ENCODE results near the gene STKLD1.
"Not testable (repeated sequence)": the region's sequence is repeated elsewhere in the genome, so short reads cannot be mapped to it uniquely, and the experiment has no call there.

STKLD1 gene

DNA sequence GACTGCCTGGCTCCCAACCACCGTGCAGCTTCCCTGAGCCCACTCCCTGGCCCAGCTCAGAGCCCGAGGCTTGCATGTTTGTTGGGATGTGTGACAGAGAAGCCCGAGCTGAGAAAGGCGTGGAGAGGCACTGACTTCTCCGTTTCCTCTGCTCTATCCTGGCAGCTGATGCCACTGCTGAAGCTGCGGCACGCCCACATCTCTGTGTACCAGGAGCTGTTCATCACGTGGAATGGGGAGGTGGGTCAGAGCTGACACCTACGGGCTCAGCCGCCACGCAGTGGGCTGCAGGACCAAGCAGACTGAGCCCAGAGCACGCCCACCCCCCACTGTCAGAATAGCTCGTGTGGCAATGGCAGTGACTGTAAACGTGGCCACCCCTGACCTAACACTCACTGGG is 9.3 kb downstream of the STKLD1 start:
- DNase-seq (ENCODE audit: low read depth in 2 of 2), result no peak

DNA sequence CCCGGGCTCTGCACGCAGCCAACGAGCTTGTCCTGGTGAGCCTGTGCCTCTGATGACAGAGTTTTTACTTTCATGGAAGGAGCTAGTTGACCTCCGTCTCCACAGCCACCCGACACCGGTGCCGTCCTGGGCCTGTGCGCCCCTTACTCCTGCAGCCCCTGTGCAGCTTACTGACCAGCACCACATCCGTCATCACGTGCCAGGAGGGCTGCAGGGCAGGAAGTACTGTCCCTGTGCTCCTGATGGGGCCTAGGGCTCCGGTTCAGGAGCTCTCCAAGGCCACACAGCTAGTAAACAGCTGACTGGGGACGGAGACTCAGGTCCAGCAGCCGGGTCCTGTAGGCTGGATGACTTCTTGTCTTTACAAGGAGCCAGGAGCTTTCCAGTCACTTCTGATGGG is 10.2 kb downstream of the STKLD1 start:
- DNase-seq (ENCODE audit: low read depth in 2 of 2), result no peak

DNA sequence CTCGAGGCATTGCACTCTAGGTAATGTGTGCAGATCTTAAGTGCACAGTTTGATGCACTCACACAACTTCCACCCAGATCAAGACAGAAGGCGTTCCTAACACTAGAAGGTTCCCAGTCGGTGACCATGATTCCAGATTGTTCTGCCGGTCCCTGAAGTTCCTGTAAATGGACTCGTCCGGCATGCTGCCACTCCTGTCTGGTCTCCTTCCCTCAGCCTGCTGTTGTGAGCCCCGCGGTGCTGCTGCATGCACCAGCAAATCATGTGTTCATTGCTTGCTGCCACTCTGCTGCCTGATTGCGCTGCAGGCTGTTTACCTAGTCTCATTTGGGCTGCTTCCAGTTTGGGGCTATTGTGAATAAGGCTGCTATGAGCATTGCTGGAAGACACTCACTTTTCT is 11.5 kb downstream of the STKLD1 start:
- DNase-seq (ENCODE audit: low read depth in 2 of 2), result no peak

DNA sequence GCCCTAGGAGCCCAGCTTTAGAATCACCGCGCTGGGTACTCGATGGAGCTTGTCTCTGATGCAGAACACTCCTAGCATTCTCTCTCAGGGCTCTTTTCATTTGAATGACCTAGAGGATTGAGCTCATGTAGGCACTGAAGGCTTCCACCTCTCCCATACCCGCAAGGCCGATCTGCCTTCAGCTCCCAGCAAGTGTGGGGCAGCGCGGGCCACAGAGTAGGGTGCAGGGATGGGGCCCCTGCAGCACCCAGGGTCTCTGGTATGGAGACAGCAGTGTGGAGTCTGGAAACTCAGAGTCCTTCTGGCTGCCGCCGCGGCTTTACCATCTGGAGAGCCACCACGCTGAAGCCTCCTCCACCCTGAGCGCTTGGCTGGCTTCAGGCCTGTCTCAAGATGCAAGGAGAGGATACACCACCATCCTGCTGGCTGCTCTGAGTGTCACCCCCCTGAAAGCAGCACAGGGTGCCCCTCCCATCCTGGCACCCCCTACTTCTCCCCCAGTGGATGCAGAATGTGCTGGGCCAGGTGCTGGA is 12.9 kb downstream of the STKLD1 start:
- DNase-seq (ENCODE audit: low read depth in 2 of 2), result no peak

DNA sequence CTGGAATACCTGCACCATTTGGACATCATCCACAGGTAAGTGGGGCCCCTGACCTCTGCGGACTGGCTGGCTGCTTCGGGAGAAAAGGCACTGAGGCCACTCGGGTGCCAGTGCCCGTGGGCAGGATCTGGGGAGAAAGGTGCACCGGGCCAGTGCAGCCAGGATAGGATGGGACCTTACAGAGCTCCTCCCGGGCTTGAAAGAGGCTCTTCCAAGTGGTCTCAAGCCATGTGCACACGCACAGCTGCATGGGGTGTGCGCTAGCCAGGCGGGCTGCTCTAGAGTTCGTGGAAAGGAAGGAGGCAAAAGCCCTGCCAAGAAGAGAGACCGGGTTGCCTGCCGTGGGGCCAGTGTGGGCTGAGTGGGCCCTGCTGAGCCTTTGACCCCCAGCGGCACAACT is 13.4 kb downstream of the STKLD1 start:
- DNase-seq (ENCODE audit: low read depth in 2 of 2), result no peak

DNA sequence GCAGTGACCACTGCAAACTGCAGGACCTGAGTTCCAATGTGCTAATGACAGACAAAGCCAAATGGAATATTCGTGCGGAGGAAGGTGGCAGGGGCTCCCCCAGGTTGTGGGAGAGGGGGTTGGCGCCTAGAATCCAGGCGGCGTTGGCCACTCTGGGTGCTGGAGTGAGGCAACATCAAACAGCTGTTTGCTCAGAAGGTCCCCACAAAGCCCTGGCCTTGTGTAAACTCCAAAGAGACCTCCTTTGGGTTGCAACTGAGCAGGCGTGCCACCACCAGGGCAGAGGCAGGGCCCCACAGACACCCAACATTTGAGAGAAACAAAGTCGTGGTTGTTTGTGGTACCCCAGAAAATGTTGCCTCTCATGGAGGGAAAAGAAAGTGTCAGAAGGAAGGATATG is 14.5 kb downstream of the STKLD1 start:
- DNase-seq (ENCODE audit: low read depth in 2 of 2), result no peak

DNA sequence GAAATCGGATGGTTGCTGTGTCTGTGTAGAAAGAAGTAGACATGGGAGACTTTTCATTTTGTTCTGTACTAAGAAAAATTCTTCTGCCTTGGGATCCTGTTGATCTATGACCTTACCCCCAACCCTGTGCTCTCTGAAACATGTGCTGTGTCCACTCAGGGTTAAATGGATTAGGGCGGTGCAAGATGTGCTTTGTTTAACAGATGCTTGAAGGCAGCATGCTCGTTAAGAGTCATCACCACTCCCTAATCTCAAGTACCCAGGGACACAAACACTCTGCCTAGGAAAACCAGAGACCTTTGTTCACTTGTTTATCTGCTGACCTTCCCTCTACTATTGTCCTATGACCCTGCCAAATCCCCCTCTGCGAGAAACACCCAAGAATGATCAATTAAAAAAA is 15.3 kb downstream of the STKLD1 start:
- DNase-seq (ENCODE audit: low read depth in 2 of 2), result not testable (repeated sequence)

DNA sequence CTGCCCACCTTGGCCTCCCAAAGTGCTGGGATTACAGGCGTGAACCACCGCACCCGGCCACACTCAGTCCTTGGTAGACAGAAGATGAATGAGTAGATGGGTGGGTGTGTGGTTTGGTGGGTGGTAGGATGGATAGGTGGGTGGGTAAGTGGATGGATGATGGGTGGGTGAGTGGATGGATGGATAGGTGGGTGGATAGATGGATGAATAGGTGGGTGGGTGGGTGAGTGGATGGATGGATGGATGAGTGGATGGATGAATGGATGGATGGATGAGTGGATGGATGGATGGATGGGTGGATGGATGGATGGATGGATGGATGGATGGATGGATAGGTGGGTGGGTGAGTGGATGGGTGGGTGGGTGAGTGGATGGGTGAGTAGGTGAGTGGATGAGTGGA is 16.1 kb downstream of the STKLD1 start:
- DNase-seq (ENCODE audit: low read depth in 2 of 2), result not testable (repeated sequence)

DNA sequence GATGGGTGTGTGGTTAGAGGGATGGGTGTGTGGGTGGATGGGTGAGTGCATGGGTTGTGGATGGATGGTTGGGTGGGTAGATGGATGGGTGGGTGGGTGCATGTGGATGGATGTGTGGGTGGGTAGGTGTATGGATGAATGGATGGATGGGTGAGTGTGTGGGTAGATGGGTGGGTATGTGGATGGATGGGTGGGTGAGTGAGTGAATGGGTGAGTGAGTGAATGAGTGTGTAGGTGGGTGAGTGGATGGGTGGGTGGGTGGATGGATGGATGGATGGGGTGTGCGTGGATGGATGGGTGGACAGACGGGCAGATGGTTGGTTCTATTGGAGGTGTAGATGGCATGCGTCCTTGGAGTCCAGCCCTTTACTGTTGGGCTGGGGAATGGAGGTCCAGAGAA is 17.2 kb downstream of the STKLD1 start:
- DNase-seq (ENCODE audit: low read depth in 2 of 2), result no peak

DNA sequence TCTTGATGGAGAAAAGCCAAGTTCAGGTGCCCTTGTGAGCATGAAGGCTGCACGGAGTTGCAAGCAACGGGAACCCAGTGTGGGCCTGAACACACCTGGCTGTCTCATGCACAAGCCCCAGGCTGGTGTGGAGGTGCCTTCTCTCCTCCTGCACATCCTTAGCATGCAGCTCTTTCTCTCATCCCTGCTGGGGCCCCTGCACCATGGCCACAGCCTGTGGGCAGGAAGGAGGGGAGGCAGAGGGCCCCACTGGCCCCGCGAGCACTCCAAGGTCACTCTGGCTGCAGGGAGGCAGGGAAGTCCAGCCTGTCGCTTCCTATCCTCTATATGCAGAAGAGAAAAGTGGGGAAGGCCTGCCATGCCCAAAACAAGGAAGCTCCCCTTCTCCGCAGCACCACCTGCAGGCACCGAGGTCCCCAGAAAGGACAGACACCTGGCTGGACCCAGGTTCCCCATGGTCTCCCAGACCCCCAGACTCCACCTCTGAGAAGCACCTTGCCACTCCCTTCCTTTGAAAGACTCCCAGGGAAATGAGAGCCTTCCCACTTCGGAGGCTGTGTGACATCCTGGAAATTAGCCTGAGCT is 18.6 kb downstream of the STKLD1 start:
- DNase-seq (ENCODE audit: low read depth in 2 of 2), result no peak

DNA sequence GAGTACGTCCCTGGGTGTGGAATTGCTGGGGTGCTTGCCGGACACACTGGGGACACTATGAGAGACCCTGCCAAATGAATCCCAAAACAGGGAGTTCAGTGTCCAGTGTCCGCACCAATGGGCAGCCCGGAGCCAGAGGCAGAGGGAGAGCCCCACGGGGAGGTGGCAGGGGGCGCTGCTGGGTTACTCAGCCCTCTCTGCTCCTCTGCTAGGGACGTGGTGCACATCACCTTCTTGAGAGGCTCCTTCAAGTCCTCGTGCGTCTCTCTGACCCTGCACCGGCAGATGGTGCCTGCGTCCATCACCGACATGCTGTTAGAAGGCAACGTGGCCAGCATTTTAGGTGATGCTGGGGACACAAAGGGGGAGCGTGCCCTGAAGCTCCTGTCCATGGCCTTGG is 20.8 kb downstream of the STKLD1 start:
- no peak for DNase-seq (ENCODE audit: low read depth in 2 of 2)

DNA sequence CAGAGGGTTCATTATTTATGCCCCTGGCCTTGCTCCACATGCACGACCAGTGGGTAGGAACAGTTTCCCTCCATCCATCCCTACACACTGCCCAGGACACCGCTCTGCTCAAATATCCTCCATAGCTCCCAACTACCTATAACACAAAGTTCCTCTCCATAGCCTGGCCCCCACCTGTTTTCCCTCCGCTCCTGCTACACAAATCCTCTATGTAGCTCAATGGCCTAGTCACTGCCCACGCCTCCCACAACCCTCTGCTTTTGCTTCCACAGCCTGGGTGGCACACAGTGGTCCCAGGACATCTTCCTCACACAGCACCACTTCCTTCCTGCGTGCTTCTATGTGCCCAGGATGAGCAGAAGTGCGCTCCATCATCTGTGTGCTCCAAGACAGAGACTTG is 21.2 kb downstream of the STKLD1 start:
- DNase-seq (ENCODE audit: low read depth in 2 of 2), result no peak

DNA sequence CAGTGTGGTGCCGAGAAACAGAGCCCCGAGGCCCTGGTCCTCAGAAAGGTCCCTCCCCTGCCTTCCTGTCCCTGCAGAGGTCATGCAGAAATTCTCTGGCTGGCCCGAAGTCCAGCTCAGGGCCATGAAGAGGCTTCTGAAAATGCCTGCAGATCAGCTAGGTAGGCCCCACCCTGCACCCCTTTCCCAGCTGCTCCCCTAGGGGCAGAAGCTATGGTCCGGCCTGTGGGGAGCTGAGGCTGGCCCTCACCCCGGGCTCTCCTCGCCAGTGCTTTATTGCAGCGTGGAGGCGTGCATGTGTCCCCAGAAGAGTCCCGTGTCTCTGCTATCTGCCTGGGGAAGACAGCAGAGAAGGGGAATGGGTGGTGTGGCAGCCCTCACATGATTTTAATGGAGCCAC is 21.7 kb downstream of the STKLD1 start:
- no peak for DNase-seq (ENCODE audit: low read depth in 2 of 2)

DNA sequence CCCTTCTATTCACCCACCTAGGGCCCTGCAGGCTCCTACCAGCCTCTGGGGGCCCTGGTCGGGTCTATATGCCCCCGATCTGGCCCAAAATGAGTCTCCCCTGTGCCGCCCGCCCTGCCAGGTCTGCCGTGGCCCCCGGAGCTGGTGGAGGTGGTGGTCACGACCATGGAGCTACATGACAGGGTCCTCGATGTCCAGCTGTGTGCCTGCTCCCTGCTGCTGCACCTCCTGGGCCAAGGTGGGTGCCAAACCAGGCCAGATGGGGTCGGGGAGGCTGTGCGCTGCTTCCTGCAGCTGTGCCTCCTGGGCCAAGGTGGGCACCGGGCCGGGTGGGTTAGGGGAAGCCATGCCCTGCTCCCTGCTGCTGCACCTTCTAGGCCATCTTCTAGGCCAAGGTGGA is 24.1 kb downstream of the STKLD1 start:
- DNase-seq (ENCODE audit: low read depth in 2 of 2), result no peak

DNA sequence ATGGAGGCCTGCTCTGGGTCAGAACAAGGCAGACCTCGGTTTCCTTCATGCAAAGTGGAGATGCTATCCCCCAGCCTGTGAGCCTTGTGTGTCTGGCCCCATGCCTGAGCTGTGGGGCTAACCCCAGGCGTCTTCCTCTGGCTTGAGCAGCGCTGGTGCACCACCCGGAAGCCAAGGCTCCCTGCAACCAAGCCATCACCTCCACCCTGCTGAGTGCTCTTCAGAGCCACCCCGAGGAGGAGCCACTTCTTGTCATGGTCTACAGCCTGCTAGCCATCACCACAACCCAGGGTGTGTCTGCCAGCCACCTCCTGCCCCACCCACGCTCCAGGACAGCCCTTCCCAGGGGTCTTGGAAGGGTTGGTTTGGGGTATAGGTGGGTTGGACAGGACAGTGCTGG is 25.4 kb downstream of the STKLD1 start:
- no peak for DNase-seq (ENCODE audit: low read depth in 2 of 2)

DNA sequence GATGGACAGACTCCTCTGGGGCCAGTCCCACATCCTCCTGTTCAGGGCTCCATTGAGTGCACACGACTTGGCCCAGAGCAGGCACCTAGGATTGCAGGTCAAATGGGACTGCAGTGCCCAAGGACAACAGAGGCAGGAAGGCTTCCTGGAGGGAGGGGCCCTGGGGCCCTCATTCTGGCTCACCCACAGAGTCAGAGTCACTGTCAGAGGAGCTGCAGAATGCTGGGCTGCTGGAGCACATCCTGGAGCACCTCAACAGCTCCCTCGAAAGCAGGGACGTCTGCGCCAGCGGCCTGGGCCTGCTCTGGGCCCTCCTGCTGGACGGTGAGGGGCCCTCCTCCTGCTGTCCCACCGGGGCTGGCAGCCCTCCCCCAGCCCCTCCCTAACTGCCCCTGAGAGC is 26.5 kb downstream of the STKLD1 start:
- DNase-seq (ENCODE audit: low read depth in 2 of 2), result no peak

DNA sequence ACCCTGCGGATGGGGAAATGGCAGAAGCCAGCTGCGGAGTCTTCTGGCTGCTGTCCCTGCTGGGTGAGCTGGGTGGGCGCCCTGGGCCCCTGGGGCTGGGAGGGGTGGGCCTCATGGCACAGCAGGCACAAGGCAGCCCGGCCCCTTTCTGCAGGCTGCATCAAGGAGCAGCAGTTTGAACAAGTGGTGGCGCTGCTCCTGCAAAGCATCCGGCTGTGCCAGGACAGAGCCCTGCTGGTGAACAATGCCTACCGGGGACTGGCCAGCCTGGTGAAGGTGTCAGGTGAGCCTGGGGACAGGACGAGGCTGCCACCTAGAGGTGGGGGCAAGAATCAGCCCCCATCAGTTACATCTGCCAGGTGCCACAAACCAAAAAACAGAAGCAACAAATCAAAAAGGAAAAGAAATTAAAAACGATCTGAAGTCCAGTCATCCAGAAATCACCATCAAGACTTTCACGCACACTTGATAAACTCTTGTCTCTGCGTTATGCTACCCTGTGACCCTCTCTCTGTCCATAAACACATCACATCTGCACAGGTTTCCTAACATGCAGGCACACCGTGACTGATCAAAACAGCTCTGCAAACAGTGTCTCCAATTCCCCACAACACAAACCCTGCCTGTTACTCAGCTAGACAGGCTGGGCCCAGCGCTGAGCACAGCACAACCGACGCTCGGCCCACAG is 27.7 kb downstream of the STKLD1 start:
- no peak for DNase-seq (ENCODE audit: low read depth in 2 of 2)

DNA sequence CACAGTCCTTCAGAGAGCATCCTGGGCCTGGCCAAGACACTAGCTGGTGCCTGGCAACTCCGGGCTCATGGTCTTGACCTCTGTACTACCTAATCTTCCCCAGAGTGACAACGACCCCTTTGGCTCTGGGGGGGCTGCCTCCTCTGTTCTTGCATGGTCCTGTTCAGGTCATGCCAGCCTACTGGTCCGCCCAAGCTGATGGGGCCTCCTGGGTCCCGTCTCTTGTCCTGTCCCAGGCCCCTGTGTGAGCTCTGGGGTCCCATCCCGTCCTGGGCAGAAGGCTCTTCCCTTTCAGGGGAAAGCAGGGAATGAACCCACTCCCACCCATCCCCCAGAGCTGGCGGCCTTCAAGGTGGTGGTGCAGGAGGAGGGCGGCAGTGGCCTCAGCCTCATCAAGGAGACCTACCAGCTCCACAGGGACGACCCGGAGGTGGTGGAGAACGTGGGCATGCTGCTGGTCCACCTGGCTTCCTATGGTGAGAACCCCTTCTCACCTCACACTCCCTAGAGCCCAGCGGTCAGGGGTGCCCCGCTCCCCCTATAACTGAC is 28.4 kb downstream of the STKLD1 start:
- DNase-seq (ENCODE audit: low read depth in 2 of 2), result no peak

DNA sequence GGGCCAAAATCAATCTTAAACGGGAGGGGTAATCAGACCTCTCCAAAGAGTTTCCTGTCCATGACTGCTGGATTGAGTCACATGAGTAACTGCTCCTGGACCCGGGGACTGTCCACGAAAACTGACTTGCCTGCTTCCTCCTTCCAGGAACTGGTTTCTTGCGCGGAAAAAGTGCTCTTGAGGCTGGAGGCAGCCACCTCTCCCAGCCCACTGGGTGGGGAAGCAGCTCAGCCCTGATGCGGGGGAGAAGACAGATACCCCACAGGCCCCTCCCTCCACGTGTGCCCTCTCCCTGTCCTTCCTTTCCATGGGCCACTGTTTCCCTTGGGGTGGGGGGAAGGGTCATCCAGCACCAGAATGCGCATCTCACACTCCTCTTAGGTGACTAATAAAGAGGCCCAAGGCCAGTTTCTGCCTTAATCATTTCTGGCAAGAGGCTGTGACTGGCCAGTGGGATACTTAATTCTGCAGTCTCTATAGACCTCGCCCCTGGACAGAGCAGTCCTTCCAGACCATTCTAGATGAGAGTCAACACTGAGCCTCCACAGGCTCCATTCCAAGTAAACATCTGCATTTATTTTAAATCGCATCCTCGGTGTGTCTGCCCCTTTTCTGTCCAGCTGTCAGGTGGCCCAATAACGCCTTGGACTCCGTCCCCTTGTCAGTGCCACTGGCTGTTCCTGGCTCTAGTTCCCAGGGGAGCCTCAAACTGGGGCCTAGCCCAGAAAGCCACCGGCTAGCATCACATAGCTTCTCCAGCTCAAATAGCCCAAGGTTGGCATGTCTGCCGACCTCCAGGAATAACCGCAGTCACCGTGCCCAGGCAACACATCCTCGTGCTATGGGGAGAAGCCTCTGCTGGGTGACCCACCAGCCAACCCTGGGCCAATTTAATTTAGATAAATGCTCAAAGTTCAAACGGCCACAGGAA is 29.6 kb downstream of the STKLD1 start:
- no peak for DNase-seq (ENCODE audit: low read depth in 2 of 2)

DNA sequence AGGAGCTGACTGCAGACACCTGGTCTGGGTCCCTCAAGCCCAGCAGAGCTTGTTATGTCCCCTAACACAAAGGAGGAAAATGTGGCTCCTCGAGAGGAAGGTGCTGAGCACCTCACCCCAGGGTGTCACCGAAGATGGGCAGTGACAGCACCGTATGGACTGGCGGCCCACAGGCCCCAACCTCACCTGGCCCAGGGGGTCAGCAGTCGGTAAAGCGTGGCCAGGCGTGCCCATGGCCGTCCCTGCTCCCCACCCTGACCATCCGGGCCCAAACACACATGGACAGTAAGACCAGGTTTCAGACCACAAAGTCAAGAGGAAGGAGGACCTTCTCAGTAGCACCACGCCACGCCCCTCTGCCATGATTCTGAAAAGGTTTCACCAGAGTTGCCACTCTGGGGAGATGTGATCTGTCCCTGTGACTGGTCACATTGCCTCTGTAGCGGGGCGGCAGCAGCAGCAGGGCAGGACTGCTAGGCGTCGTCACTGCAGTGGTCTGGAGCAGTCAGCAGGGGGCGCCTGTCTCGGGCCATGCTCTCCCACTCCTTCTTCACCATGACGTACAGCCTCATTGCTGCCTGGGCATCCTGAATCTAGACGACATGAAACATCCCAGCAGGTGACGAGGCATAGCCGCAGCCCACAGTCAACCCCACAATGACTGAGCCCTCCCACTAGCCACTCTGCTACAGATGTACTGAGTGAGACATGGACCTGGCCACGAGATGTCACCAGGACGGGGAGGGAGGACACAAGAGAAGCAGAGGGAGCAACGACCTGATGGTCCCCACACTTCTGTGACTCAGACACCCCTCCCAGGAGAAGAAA is 30.5 kb downstream of the STKLD1 start:
- peak; percentile 15 to 19 for DNase-seq (ENCODE audit: low read depth in 2 of 2)

DNA sequence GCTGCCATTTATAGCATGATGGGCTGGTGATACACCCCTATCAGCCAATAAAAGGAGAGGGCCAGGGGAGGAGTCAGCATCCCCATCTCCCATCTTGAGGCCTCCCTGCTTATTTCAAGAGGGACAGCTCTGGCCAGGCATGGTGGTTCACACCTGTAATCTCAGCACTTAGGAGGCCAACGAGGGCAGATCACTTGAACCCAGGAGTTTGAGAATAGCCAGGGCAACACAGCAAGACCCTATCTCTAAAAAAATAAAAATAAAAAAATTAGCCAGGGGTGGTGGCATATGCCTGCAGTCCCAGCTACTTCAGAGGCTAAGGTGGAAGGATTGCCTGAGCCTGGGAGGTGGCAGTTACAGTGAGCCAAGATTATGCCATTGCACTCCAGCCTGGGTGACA is 31.9 kb downstream of the STKLD1 start:
- no peak for DNase-seq (ENCODE audit: low read depth in 2 of 2)
